Neural cell (in vitro differentiated cells): ENCODE measurements around the gene USP48. TPM values are rescaled to one million over a fixed set of nuclear protein-coding genes. Genes with fewer than 3 reads are reported as not detected.
"Not testable (repeated sequence)": the region's sequence is repeated elsewhere in the genome, so short reads cannot be mapped to it uniquely, and the experiment has no call there.

ENCODE experiments used
- H2AFZ ChIP-seq: fragments of 200-600, 300-800 bp; sonication (generic), shearing (Covaris generic); 2 replicates; pipeline ENCODE4 v1.6.0; 2014; ENCODE audit warnings: low read depth, mild to moderate bottlenecking, antibody characterized with exemption, low read length, moderate library complexity
- H3F3A ChIP-seq: fragments of 200-600 bp; shearing (Covaris generic); 2 replicates; pipeline ENCODE4 v1.6.1; 2016; ENCODE audit warnings: mild to moderate bottlenecking, moderate library complexity, mixed read lengths, antibody characterized with exemption, low read length; ENCODE audit not compliant: insufficient read depth, poor library complexity, severe bottlenecking
- H3K27ac ChIP-seq: fragments of 200-600, 300-800 bp; sonication (generic), shearing (Covaris generic); 2 replicates; pipeline ENCODE4 v1.5.1; 2014; ENCODE audit warnings: mild to moderate bottlenecking, low read length, moderate library complexity
- H3K27me3 ChIP-seq: fragments of 300-800, 200-600 bp; sonication (generic), shearing (Covaris generic); 2 replicates; pipeline ENCODE4 v1.6.0; 2014; ENCODE audit warnings: mild to moderate bottlenecking, low read depth, low read length, moderate library complexity; ENCODE audit not compliant: insufficient read depth
- H3K36me3 ChIP-seq: fragments of 300-800, 200-600 bp; sonication (generic), shearing (Covaris generic); 2 replicates; pipeline ENCODE4 v1.5.1; 2014; ENCODE audit warnings: mild to moderate bottlenecking, antibody characterized with exemption, low read length, moderate library complexity; ENCODE audit not compliant: insufficient read depth
- H3K4me2 ChIP-seq: fragments of 300-800, 200-600 bp; sonication (generic), shearing (Covaris generic); 2 replicates; pipeline ENCODE4 v1.6.0; 2014; ENCODE audit warnings: mild to moderate bottlenecking, low read length
- H3K4me3 ChIP-seq: fragments of 300-800, 200-600 bp; sonication (generic), shearing (Covaris generic); 2 replicates; pipeline ENCODE4 v1.5.1; 2014; ENCODE audit warnings: mild to moderate bottlenecking, low read length, moderate library complexity
- H3K79me2 ChIP-seq: fragments of 200-600 bp; shearing (Covaris generic); replicated peaks from 2 replicates; pipeline ENCODE4 v1.6.0; 2014; ENCODE audit warnings: mild to moderate bottlenecking, low read length, moderate library complexity; ENCODE audit not compliant: insufficient read depth
- H3K9ac ChIP-seq: fragments of 300-800, 200-600 bp; sonication (generic), shearing (Covaris generic); 2 replicates; pipeline ENCODE4 v1.6.1; 2016; ENCODE audit warnings: mild to moderate bottlenecking, low read length, mixed read lengths
- H3K9me2 ChIP-seq: fragments of 200-600 bp; shearing (Covaris generic); 2 replicates; pipeline ENCODE4 v1.6.1; 2016; ENCODE audit warnings: mild to moderate bottlenecking, low read length, mixed read lengths; ENCODE audit not compliant: insufficient read depth
- H3K9me3 ChIP-seq: fragments of 200-600, 300-800 bp; sonication (generic), shearing (Covaris generic); 2 replicates; pipeline ENCODE4 v1.6.1; 2016; ENCODE audit warnings: mild to moderate bottlenecking, mixed run types, low read length, moderate library complexity, mixed read lengths
- H4K20me1 ChIP-seq: fragments of 200-600 bp; shearing (Covaris generic); 2 replicates; pipeline ENCODE4 v1.6.1; 2016; ENCODE audit warnings: mild to moderate bottlenecking, mixed run types; ENCODE audit not compliant: insufficient read depth
- CTCF ChIP-seq: fragments of 450-650 bp; IDR thresholded peaks from 2 replicates; pipeline ENCODE4 v1.5.1; 2014; ENCODE audit warnings: antibody characterized with exemption, mild to moderate bottlenecking, moderate library complexity; ENCODE audit not compliant: poor library complexity, severe bottlenecking
- EP300 ChIP-seq: fragments of 450-650 bp; conservative IDR thresholded peaks from 2 replicates; pipeline ENCODE4 v1.6.1; 2014; ENCODE audit warnings: antibody characterized with exemption, mild to moderate bottlenecking, moderate library complexity; ENCODE audit not compliant: poor library complexity, severe bottlenecking
- EZH2 ChIP-seq: fragments of 200-600, 300-800 bp; shearing (Covaris generic), sonication (generic); IDR thresholded peaks from 2 replicates; pipeline ENCODE4 v1.6.1; 2014; ENCODE audit warnings: antibody characterized with exemption, low read length, borderline replicate concordance, mild to moderate bottlenecking; ENCODE audit not compliant: insufficient read depth, poor library complexity, severe bottlenecking
- MXI1 ChIP-seq: fragments of 450-650 bp; conservative IDR thresholded peaks from 2 replicates; pipeline ENCODE4 v1.6.1; 2014; ENCODE audit warnings: antibody characterized with exemption, mild to moderate bottlenecking; ENCODE audit not compliant: poor library complexity, severe bottlenecking
- RAD21 ChIP-seq: fragments of 450-650 bp; conservative IDR thresholded peaks from 2 replicates; pipeline ENCODE4 v1.6.1; 2014; ENCODE audit warnings: antibody characterized with exemption, mild to moderate bottlenecking, moderate library complexity
- REST ChIP-seq: IDR thresholded peaks from 2 replicates; pipeline ENCODE4 v1.6.1; 2012; ENCODE audit warnings: borderline replicate concordance
- SMC3 ChIP-seq: fragments of 450-650 bp; conservative IDR thresholded peaks from 2 replicates; pipeline ENCODE4 v1.6.1; 2014; ENCODE audit warnings: antibody characterized with exemption, mild to moderate bottlenecking, moderate library complexity; ENCODE audit not compliant: poor library complexity
- TAF1 ChIP-seq: IDR thresholded peaks from 2 replicates; pipeline ENCODE4 v1.6.1; 2012; ENCODE audit warnings: low read depth
- polyA plus RNA-seq: library from polyadenylated mRNA; depleted of rRNA; stranded (reverse); fragments of >200 nt; gene quantifications from 2 replicates; pipeline ENCODE4 v1.2.3, GENCODE V29; 2014

The USP48 gene
- polyA plus RNA-seq, 1 donor from 2014 or later = 67.2 TPM

- H3K9me2 ChIP-seq = no peaks in the 10 kb centered on the region
- no peak overlapping the region for H3K4me3 ChIP-seq
- H4K20me1 ChIP-seq = no peaks in the 10 kb centered on the region
- H3K79me2 ChIP-seq = peaks cover 34% of the 10 kb centered on the region
- H3K4me2 ChIP-seq = no peak overlapping the region
- H3K27me3 ChIP-seq = no peaks in the 10 kb centered on the region
- no peaks in the 10 kb centered on the region for H3F3A ChIP-seq
- no peak for TF ChIP-seq REST
- no peak for TF ChIP-seq MXI1
- no peak for TF ChIP-seq EZH2
- TF ChIP-seq CTCF = no peak
- TF ChIP-seq SMC3 = no peak
- no peak for TF ChIP-seq RAD21
- TF ChIP-seq EP300 = no peak
- no peaks in the 10 kb centered on the region for H3K9me3 ChIP-seq
- no peaks in the 10 kb centered on the region for H3K36me3 ChIP-seq
- H3K9ac ChIP-seq = no peak overlapping the region
- no peak overlapping the region for H2AFZ ChIP-seq
- H3K27ac ChIP-seq = no peak overlapping the region
These were observed 12.7 kb downstream of the USP48 start for GRCh38 chr1:21770201-21770600.

GRCh38 chr1:21767106-21767505, 15.8 kb downstream of the USP48 start:
- H3K4me2 ChIP-seq, H3K9me3 ChIP-seq, H2AFZ ChIP-seq, H3K9me2 ChIP-seq, H3K4me3 ChIP-seq, H3K27ac ChIP-seq, H3F3A ChIP-seq, H3K9ac ChIP-seq, H3K27me3 ChIP-seq, H3K36me3 ChIP-seq, H4K20me1 ChIP-seq: not testable (repeated sequence)
- peaks cover 26% of the 10 kb centered on the region for H3K79me2 ChIP-seq

GRCh38 chr1:21766210-21766609, 16.7 kb downstream of the USP48 start:
- Histone ChIP-seq H3K4me2 (no peak overlapping the region), H3K9me2 (no peaks in the 10 kb centered on the region), H3K9me3 (no peaks in the 10 kb centered on the region), H3F3A (no peaks in the 10 kb centered on the region), H2AFZ (no peak overlapping the region), H3K9ac (no peak overlapping the region), H3K27ac (no peak overlapping the region), H4K20me1 (no peaks in the 10 kb centered on the region), H3K36me3 (no peaks in the 10 kb centered on the region), H3K4me3 (no peak overlapping the region), H3K79me2 (peaks cover 26% of the 10 kb centered on the region), H3K27me3 (no peaks in the 10 kb centered on the region)
- TF ChIP-seq TAF1 (no peak), RAD21 (no peak)
